ENCODE results near the gene MAP1LC3B.
A peak's percentile ranks its signal among the peaks of the same experiment; 100 is the strongest.

Gene MAP1LC3B

GRCh38 chr16:87436225-87437172, 44.4 kb downstream of the MAP1LC3B start:
- no peak for TF ChIP-seq CTCF (IDR thresholded peaks at IDR 0.05; ENCODE audit: control insufficient read depth, insufficient read depth, low read depth, low read length, missing control alignments)
- DNase-seq (ENCODE audit: low read depth) = no peak
- H3K4me3 ChIP-seq (ENCODE audit: control insufficient read depth, low read depth, low read length) = peak overlapping the region; percentile 26

DNA sequence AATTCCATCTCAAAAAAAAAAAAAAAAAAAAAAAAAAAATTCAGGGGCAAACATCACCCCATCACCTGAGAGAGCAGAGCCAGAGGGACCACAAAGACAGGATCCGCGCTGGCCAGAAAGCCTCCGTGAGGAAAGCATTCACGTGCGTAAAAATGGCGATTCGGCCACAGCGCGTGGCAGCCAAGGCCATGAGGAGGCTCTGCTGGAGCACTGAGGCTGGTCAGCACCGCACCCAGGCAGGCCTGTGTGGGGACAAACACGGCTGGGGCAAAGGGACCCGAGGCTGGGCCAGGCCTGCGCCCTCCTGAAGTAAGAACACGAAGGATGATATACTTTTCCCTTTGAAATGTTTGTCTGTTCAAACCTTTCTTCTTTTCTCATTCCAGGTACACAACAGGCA, 45.2 kb downstream of the MAP1LC3B start:
- no peak overlapping the region for H3K4me3 ChIP-seq (ENCODE audit: control insufficient read depth, low read depth, low read length)
- no peak for TF ChIP-seq CTCF (IDR thresholded peaks at IDR 0.05; ENCODE audit: control insufficient read depth, insufficient read depth, low read depth, low read length, missing control alignments)
- no peak for DNase-seq (ENCODE audit: low read depth)

GRCh38 chr16:87437911-87438610, 45.9 kb downstream of the MAP1LC3B start:
- TF ChIP-seq CTCF (IDR thresholded peaks at IDR 0.05; ENCODE audit: control insufficient read depth, insufficient read depth, low read depth, low read length, missing control alignments) = no peak
- DNase-seq (ENCODE audit: low read depth) = no peak
- no peak overlapping the region for H3K4me3 ChIP-seq (ENCODE audit: control insufficient read depth, low read depth, low read length)

DNA sequence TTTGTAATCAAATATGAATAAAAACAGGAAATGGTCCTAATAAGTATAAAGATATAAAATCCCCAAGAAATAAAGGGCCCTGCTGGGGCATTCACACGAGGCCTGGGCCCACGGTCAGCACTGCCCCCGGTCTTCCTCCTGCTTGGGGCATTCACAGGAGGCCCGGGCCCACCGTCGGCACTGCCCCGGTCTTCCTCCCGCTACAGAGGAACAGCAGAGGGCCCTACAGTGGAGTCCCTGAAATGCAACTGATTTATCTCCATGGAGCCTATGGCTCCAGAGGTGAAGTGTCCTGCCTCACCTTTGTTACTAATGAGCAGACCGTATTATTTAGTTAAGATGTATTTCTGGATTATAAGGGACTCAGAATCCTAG, 46.5 kb downstream of the MAP1LC3B start:
- DNase-seq (ENCODE audit: low read depth) = no peak
- no peak for TF ChIP-seq CTCF (IDR thresholded peaks at IDR 0.05; ENCODE audit: control insufficient read depth, insufficient read depth, low read depth, low read length, missing control alignments)
- H3K4me3 ChIP-seq (ENCODE audit: control insufficient read depth, low read depth, low read length) = no peak overlapping the region

DNA sequence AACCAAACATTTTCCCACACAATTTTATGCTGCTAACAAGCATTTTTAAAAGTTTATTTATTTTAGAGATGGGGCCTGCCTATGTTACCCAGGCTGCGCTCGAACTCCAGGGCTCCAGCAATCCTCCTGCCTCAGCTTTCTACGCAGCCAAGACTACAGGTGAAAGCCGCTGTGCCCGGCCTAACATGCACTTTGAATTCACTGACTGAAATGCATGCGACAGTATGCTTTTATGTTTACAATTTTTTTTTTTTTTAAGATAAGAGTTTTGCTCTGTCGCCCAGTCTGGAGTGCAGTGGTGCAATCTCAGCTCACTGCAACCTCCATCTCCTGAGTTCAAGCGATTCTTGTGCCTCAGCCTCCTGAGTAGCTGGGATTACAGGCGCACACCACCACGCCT, 47.8 kb downstream of the MAP1LC3B start:
- no peak for TF ChIP-seq CTCF (IDR thresholded peaks at IDR 0.05; ENCODE audit: control insufficient read depth, insufficient read depth, low read depth, low read length, missing control alignments)
- DNase-seq (ENCODE audit: low read depth) = no peak
- no peak overlapping the region for H3K4me3 ChIP-seq (ENCODE audit: control insufficient read depth, low read depth, low read length)

GRCh38 chr16:87441886-87442580, 49.9 kb downstream of the MAP1LC3B start:
- DNase-seq (ENCODE audit: low read depth) = no peak
- TF ChIP-seq CTCF (IDR thresholded peaks at IDR 0.05; ENCODE audit: control insufficient read depth, insufficient read depth, low read depth, low read length, missing control alignments) = no peak
- no peak overlapping the region for H3K4me3 ChIP-seq (ENCODE audit: control insufficient read depth, low read depth, low read length)

Data from AG09309 (cell line).